ENCODE data around the gene MBD3L1.

GRCh38 chr19:8831373-8831772 is 804 bp upstream of the MBD3L1 start:
- TF ChIP-seq GATA2 (IDR thresholded peaks at IDR 0.05; ENCODE audit: low read depth, low read length) (no peak), GATA3 (IDR thresholded peaks at IDR 0.05; ENCODE audit: low read depth, low read length) (no peak)
